Neural crest cell (in vitro differentiated cells): ENCODE results near the gene REPS2. TPM values are rescaled to one million over a fixed set of nuclear protein-coding genes. Genes with fewer than 3 reads are reported as not detected.

Source experiments
- DNase-seq: peaks from one replicate; pipeline ENCODE4 v3.0.0; 2021; ENCODE audit warnings: low read depth, mixed read lengths, low spot score
- H3K27ac Mint-ChIP-seq: one replicate; pipeline ENCODE4 v1.8.0; 2021; ENCODE audit warnings: mild to moderate bottlenecking, mixed read lengths; ENCODE audit not compliant: unreplicated experiment
- H3K27me3 Mint-ChIP-seq: 2 replicates; pipeline ENCODE4 v1.8.0; 2021; ENCODE audit warnings: low read depth, mild to moderate bottlenecking, mixed read lengths
- H3K36me3 Mint-ChIP-seq: 2 replicates; pipeline ENCODE4 v1.8.0; 2021; ENCODE audit warnings: low read depth, mild to moderate bottlenecking, mixed read lengths
- H3K4me1 Mint-ChIP-seq: 2 replicates; pipeline ENCODE4 v1.8.0; 2021; ENCODE audit warnings: mixed read lengths
- H3K4me3 Mint-ChIP-seq: one replicate; pipeline ENCODE4 v1.8.0; 2021; ENCODE audit warnings: mild to moderate bottlenecking, mixed read lengths
- H3K9me3 Mint-ChIP-seq: 2 replicates; pipeline ENCODE4 v1.8.0; 2021; ENCODE audit warnings: mixed read lengths
- CTCF ChIP-seq: fragments of 200-600 bp; sonication (generic); conservative IDR thresholded peaks from 2 replicates; pipeline ENCODE4 v1.5.0; 2021; ENCODE audit warnings: antibody characterized with exemption, mild to moderate bottlenecking
- total RNA-seq: library from RNA; stranded (reverse); gene quantifications from 2 replicates; pipeline ENCODE4 v1.2.1, GENCODE V29; 2021

The REPS2 gene
- total RNA-seq, 1 donor from 2014 or later, result 0.58 TPM

DNA sequence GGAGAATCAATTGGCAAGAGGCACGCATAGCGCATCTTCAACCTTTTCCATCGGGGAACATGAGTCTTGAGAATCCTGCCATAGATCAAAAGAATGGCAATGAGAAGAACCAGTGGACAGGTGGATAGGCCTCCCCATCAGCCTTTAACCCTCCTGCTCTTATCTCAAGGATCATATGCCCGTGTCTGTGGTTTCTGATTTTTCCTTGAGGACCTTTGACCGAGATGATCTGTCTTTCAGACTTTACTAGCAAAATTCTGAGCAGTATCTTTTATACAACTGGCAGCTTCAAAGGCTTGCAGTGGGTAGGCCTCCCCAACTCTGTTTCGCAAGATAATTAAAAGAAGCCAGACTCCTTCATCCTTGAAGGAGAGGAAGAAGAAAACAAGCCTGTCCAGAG lies 174.4 kb downstream of the REPS2 start:
- H3K4me3 Mint-ChIP-seq, result no peak overlapping the region
- no peaks in the 10 kb centered on the region for H3K9me3 Mint-ChIP-seq
- no peaks in the 10 kb centered on the region for H3K36me3 Mint-ChIP-seq
- peaks cover 3% of the 10 kb centered on the region for H3K27me3 Mint-ChIP-seq
- no peak for TF ChIP-seq CTCF
- H3K27ac Mint-ChIP-seq, result no peak overlapping the region
- H3K4me1 Mint-ChIP-seq, result no peaks in the 10 kb centered on the region
- DNase-seq, result no peak

DNA sequence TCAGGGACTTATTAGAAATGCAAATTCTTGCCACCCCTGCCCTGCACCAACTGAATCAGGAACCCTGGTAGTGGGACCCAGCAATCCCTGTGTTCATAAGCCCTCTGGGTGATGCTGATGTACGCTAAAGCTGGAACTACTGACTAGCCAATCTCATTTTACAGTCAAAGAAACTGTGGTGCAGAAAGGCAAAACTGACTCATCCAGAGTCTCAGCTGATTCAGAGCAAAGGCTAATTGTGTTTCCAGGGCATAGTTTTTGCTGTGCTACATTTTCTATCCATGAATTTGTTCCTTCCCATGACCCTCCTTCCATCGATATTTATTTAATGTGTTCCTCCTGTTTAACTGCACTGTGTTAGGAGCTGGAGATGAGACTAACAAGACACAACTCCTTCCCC lies 207.5 kb downstream of the REPS2 start:
- Mint-ChIP-seq H3K27ac (no peak overlapping the region), H3K4me1 (no peaks in the 10 kb centered on the region), H3K4me3 (no peak overlapping the region), H3K9me3 (peaks cover 2% of the 10 kb centered on the region), H3K36me3 (no peaks in the 10 kb centered on the region), H3K27me3 (peaks cover 12% of the 10 kb centered on the region)
- no peak for TF ChIP-seq CTCF
- DNase-seq, result no peak

DNA sequence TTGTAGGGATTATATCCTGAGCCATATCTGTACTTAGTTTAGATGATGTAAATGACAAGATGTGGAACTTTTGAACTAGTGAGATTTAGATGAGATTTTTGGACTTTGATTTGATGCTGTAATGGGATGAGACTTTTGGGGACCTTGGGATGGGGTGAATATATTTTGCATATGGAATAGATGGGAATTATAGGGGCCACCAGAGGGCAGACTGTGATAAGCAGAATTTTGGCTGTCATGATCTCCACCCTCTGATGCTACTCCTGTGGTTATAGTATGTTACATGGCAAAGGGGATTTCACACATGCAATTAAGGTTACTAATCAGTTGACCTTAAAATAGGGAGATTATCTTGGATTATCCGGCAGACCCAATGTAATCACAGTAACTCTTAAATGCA lies 214.5 kb downstream of the REPS2 start:
- Mint-ChIP-seq H3K27ac (no peak overlapping the region), H3K4me3 (no peak overlapping the region), H3K9me3 (peaks cover 15% of the 10 kb centered on the region), H3K27me3 (peaks cover 9% of the 10 kb centered on the region), H3K4me1 (peaks cover 5% of the 10 kb centered on the region), H3K36me3 (peaks cover 17% of the 10 kb centered on the region)
- peak; percentile 43 for TF ChIP-seq CTCF
- no peak for DNase-seq

DNA sequence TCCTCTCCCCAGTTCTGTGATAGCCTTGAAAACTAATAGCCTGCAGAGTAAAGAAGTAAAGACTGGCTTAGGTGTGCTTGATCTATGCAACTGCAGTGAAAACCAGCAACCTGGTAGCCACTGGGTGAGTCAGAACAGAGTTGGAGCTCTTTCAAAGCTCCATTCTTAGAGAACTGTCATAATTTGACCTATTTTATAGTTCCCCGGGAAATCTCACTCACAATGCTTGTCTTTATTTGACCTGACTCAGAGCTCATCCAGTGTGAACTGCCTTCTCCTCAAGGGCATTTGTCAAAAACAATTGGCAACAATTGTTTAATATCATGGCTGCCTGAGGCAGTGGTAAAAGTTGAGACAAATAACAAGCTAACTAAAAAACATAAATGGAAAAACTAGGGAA lies 215.5 kb downstream of the REPS2 start:
- no peak for TF ChIP-seq CTCF
- Mint-ChIP-seq H3K9me3 (peaks cover 15% of the 10 kb centered on the region), H3K36me3 (peaks cover 17% of the 10 kb centered on the region), H3K4me3 (no peak overlapping the region), H3K27me3 (peaks cover 9% of the 10 kb centered on the region), H3K4me1 (peaks cover 5% of the 10 kb centered on the region), H3K27ac (no peak overlapping the region)
- DNase-seq, result no peak

- peaks cover 11% of the 10 kb centered on the region for H3K27me3 Mint-ChIP-seq
- no peak for TF ChIP-seq CTCF
- peaks cover 5% of the 10 kb centered on the region for H3K4me1 Mint-ChIP-seq
- no peak for DNase-seq
- no peak overlapping the region for H3K4me3 Mint-ChIP-seq
- H3K9me3 Mint-ChIP-seq, result peaks cover 18% of the 10 kb centered on the region
- H3K36me3 Mint-ChIP-seq, result peaks cover 17% of the 10 kb centered on the region
- H3K27ac Mint-ChIP-seq, result no peak overlapping the region
These were observed 217.6 kb downstream of the REPS2 start for GRCh38 chrX:17164079-17164478.

GRCh38 chrX:17164941-17165340 lies 218.5 kb downstream of the REPS2 start:
- Mint-ChIP-seq H3K4me3 (no peak overlapping the region), H3K9me3 (peaks cover 19% of the 10 kb centered on the region), H3K27ac (no peak overlapping the region), H3K27me3 (peaks cover 11% of the 10 kb centered on the region), H3K36me3 (peaks cover 17% of the 10 kb centered on the region), H3K4me1 (peaks cover 5% of the 10 kb centered on the region)
- no peak for DNase-seq
- TF ChIP-seq CTCF, result no peak
